Stimulated activated CD8-positive, alpha-beta memory T cell treated with anti-CD3 and anti-CD28 coated beads, Interleukin-7, amount 100 ng/mL, for 1 hour (primary cell): ENCODE data around the gene NIPA2.
"Not testable (repeated sequence)": the region's sequence is repeated elsewhere in the genome, so short reads cannot be mapped to it uniquely, and the experiment has no call there.

ENCODE experiments used
- DNase-seq, 2 donors: peaks; one replicate each; pipeline ENCODE4 v3.0.0-alpha.2; 2020; ENCODE audit warnings: low read depth in 2 of 2

NIPA2 gene

DNA sequence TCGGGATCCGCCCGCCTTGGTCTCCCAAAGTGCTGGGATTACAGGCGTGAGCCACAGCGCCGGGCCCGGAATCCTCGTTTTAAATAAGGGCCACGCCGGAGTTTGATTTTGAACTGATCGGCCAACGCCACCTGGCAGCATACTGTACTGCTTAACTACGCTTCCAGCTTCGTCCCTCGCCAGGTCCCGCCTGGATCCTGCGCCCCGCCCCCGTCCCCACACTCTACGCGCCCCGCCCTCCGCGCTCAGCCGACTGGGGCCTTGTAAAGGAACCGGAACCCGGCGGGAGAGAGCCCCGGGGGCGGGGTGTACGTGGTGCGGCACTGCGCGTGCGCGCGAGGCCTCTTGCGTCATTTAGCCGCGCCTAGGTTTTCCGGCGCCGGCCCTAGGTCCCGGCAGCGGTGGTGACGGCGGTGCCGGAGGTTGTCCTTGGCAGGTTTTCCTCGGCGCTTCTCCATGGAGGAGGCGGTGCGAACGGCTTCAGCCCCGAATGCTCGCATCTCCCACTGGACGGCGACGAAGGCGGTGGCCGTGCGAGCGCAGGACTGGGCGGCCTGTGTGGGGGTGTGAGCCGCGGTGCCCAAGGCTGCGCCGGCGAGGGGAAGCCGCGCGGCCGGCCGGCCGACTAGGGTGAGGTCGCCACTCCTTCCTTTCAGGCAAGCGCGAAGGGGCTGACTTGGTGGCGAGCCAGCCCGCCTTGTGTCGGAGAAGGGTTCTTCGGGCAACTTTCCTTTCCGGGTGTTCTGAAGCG is at the start of gene NIPA2:
Gene NIPA2 (plus strand): TSS at position 375 of the 751 bp plus-strand sequence. CDS start 13,066 bp downstream, outside the sequence.
- DNase-seq = peak; percentile 98 to 99

DNA sequence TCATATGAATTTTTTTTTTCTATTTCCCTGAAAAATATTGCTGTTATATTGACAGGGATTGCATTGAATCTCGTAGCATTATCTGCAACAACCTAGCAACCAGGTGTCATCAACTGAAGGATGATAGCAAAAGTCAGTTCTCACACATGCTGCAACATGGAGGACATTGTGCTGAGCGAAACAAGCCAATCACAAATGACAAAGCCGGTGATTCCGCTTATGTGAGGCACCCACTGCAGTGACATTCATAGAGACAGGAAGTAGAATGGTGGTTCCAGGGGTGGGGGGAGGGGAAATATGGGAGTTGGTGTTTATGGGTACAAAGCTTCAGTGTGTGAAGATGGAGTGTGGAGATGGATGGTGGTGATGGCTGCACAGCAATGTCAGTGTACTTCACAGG is 44.4 kb upstream of the NIPA2 start:
- DNase-seq = no peak

DNA sequence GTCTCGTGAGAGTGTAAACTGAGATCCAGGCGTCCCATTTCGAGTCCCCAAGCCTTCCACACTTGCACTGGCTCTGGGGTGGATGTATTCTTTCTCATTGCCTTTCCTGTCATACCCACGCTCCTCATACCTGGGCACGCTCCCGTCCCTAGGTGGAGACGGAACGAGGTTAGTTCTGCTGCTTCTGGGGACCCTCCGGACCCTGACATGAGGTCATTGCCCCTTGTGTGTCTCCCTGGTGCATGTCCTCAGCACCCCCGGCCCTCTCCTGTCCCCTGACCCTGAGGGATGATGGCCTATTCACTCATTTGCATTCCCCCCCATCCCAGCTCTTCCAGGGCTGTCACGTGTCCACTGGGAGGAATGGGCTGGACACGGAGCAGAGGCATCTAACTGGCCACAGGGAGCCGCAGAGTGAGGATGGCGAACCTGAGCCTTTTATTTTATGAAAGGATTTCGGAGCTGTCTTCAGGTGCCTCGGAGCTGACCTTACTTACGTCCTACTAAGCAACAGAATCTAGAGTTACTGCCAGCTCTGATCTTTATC is 43.8 kb upstream of the NIPA2 start:
- DNase-seq = no peak

DNA sequence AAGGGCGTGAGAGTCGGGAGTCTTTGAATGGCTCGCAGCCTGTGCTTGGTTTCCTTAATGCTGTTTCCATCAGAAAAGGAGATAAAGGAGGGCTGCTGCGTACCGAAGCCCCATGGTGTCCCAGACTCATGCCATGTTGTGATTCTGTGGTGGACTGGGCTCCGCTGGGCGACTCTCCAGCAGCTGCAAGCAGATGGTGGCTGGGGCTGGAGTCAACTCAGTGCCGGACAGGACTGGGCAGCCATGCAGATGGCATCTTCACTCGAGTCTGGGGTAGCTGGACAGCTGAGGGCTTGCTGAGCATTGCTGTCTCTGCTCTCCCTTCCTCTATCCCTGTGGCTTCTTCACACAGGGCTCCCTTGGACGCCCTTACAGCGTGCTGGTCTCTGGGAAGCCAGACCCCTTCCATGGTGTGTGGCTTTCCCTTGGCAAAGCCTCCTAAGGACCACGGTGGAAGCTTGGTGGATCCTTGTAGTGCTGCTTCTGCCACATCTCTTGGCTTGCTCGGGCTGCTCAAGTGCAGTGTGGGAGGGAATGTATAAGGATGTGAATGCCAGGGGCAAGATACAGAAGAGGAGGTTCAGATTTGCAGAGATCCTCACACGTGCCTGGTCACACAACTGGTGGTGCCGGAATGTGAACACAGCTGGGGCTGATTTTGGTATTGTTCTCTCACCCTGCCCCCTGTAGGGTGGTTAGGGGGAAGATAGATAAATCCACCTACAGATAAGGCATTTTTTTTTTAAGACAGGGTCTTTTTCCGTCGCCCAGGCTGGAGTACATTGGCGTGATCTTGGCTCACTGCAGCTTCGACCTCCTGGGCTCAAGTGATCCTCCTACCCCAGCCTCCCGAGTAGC is 43.0 kb upstream of the NIPA2 start:
- DNase-seq = no peak

DNA sequence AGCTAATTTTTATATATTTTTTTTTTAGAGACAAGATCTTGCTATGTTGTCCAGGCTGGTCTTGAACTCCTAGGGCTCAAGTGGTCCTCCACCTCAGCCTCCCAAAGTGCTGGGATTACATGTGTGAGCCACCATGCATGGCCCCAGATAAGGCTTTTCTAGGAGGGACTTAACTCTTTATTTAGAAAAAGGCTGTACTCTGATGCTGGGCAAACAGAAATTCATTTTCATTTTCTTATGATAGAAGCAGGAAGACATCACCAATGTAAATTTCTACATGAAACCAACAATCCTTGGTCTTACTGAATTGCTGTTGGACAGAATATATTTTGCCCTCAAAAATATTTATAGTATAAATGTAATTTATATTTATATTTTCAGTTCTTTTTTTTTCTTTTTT is 42.4 kb upstream of the NIPA2 start:
- no peak for DNase-seq

DNA sequence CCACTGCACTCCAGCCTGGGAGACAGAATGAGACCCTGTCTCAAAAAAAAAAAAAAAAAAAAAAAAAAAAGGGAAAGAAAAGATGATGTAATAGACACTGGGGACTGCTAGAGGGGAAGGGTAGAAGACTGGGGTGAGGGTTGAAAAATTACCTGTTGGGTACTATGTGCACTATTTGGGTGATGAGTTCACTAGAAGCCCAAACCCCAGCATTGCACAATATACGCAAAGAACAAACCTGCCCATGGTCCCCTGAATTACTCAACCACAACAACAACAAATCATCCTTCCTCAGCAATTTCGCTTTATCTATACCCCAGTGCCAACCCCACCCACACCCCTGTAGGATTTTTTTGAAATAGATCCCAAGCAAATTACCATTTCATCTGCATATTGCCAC is 38.6 kb upstream of the NIPA2 start:
- DNase-seq = no peak

DNA sequence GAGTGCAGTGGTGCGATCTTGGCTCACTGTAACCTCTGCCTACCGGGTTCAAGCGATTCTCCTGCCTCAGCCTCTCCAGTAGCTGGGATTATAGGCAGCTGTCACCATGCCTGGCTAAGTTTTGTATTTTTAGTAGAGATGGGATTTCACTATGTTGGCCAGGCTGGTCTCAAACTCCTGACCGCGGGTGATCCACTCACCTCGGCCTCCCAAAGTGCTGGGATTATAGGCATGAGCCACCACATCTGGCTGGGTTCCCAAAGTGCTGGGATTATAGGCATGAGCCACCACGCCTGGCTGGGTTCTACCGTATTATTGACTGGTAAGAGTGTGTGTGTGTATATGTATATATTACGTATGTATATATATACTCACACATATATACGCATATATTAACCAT is 35.5 kb upstream of the NIPA2 start:
- not testable (repeated sequence) for DNase-seq

DNA sequence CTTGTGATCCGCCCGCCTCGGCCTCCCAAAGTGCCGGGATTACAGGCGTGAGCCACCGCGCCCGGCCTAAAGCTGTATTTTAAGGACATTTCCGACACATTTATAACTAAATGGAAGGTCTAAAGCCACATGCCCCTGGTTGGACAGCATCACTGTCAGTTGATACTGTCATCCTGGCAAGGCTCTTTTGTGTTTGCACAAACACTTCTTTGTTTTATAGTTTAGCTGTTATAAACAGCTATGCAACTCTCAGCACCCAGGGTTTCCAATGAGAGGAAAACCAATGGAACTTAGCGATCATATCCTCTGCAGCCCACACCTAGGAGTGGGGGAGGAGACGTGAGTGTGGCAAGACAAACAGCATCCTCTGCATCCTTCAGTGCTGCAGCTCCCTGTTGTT is 32.3 kb upstream of the NIPA2 start:
- no peak for DNase-seq

DNA sequence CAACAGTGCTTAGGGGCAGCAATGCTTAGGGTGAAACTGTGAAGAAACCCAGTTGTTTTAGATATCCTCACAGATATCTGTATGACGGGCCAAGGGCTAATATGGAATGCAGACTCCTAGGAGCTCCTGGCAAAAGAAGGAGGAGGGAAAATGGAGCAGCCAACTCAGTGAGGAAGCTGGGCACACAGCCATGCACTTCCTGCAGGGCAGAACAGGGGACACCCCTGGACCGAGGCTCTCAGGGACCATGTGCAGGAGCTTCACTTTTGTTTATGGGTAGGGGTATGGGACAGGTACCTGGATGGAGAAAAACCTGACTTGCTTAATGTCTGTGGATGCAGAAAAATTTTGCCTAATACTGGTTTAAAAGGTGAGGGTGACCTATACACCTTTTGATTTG is 31.8 kb upstream of the NIPA2 start:
- DNase-seq = no peak

DNA sequence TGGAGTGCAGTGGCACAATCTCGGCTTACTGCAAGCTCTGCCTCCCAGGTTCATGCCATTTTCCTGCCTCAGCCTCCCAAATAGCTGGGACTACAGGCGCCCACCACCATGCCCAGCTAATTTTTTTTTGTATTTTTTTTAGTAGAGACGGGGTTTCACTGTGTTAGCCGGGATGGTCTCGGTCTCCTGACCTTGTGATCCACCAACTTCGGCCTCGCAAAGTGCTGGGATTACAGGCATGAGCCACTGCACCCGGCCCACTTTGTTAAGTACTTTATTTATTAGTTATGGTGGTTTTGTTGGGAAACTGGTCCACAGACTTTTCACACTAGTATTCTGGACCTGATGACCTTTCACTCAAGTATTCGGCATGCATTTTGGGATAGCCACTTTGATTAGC is 30.6 kb upstream of the NIPA2 start:
- not testable (repeated sequence) for DNase-seq

DNA sequence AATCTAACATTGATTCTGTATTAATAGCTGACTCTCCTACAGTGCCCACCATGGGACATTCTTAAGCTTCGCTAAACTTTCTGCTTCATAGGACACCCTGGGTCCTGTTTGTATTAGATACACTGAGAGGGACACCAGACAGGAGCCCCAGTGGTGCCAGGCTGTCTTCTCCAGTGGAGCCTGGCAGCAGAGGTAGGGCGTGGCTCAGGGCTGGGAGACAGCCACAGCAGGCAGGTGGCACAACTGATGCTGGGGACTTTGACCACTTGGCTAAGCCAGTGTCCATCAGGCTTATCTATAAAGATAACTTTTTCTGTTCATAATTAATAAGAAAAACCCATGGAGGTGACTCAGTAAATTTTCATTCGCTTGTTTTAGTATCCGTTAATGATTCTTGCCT is 30.2 kb upstream of the NIPA2 start:
- DNase-seq = no peak

DNA sequence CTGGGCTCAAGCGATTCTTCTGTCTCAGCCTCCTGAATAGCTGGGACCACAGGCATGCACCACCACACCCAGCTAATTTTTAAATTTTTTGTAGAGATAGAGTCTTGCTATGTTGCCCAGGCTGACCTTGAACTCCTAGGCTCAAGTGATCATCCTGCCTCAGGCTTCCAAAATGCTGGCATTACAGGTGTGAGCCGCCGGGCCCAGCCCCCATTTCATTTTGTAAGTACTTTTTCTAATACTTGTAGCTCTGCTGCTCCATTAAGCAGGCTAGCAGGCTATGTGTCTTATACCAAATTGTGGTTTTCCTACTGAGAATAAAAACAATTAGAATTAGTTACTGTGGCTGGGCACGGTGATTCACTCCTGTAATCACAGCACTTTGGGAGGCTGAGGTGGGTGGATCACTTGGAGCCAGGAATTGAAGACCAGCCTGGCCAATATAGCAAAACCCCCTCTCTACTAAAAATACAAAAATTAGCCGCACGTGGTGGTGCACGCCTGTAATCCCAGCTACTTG is 29.6 kb upstream of the NIPA2 start:
- no peak for DNase-seq

DNA sequence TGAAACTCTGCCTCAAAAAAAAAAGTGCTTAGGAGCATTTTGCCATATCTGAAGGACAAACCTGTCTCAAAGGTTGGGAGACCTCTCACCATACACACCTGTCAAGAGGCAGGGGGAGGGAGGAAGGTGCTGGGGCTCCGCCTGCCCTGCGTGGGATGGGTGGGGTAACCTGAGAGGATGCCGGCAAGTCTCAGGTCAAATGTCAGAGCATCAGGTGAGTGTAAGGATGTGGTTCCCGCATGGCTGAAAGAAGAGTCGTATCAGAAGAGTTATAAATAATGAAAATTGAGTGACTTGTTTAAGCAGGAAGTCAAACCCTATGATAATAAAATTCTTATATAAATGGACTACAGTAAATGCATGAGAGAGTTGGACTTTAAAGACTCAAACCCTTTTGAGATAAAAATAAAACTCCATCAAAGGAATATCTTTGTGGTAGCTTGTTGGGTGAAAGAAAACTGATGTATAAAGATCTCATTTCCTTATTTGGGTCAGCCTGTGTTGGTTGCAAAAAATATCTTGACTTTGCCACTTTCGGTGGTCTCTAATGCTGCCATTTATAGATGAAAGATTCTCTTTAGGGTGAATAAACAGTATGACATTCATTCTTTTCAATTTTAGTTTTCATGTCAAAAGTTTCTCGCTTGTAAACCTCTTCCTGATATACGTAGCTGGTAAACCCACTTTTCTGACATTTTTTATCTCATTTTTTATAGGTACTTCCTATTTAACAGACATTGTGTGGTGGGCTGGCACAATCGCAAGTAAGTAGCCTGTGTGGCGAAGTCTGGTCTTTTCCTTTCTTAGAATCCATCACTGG is 28.2 kb upstream of the NIPA2 start:
- no peak for DNase-seq

DNA sequence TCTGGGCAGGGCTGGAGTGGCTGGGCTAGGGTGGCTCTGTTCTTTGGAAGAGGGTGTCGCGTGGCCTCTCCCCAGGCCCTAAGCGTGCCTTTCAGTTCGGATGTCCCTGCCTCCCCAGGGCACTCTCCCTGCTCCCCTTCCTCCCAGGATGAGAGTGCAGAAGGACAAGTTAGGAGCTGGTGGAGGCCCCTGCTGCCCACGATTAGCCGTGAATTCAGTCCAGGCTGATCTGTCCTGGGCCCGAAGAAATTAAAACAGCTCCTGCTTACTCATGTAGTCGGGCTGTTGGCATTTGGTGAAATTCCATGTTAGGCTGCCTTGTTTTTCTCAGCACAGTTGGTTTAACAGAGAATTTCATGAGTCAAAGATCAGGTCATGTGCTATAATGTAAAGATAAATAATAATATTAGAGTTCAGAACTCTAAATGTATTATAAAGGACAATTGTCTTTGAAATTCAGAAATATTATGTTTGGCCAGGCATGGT is 27.6 kb upstream of the NIPA2 start:
- DNase-seq = no peak

DNA sequence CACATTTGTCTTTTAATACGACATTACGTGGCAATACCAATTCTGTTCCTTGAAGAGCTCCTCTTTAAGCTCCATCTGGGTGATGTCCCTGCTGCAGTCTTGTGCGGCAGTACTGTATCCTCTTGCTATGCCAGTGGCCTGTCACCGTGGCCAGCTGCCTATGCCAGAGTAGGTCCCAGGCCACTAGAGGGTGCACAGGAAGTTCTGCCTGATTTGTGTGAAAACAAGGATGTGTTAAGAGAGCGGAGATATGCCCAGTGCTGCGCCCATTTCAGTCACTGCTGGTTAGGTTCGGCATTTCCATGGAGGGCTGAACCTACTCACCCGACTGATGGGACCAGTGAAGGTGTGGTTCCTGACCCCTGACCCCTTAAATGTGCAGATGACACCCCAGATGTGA is 26.8 kb upstream of the NIPA2 start:
- no peak for DNase-seq

DNA sequence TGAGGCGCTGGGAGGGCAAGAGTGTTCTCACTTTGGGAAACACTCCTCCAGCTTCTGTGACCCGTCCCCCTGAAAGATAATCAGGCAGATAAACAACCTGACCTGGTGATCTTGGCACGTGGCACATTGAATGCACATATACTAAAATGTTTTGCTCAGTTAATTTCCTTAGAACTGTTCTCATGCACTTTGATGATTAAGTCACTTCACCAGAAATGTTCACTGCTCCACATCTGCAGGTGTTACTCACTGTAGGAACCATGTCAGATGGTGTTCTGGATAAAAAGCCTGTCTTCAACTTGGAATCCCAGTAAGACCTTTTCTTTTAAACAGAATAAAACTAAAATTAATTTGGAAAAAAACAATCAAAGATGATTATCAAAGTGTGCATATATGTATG is 24.6 kb upstream of the NIPA2 start:
- no peak for DNase-seq

DNA sequence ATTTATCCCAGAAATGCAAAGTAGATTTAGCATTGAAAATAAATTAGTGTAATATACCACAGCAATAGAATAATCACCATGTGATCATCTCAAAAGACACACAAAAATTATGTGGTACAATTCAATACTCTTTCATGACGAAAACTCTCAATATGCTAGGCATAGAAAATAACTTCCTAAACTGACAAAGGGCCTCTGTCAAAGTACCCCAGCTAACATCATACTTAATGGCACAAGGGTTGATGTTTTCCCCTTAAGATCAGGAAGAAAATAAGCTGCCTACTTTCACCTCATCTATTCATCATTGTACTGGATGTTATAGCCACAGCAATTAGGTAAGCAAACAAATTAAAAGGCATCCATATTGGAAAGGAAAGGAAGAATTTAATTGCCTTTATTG is 22.7 kb upstream of the NIPA2 start:
- no peak for DNase-seq

DNA sequence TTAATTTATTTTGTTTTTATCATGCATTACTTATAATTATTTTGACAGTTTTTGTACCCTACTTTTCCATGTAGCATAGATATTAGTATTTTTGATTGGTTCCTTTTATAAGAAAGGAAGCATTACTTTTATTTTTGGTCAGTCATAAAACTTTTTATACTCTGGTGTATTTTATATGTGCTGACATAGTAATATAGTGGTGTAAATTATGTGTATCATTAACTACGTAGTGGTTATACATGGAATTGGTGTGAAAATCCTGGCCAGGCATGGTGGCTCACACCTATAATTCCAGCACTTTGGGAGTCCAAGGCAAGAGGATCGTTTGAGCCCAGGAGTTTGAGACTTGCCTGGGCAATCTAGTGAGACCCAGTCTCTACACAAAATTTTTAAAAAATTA is 18.8 kb upstream of the NIPA2 start:
- no peak for DNase-seq

DNA sequence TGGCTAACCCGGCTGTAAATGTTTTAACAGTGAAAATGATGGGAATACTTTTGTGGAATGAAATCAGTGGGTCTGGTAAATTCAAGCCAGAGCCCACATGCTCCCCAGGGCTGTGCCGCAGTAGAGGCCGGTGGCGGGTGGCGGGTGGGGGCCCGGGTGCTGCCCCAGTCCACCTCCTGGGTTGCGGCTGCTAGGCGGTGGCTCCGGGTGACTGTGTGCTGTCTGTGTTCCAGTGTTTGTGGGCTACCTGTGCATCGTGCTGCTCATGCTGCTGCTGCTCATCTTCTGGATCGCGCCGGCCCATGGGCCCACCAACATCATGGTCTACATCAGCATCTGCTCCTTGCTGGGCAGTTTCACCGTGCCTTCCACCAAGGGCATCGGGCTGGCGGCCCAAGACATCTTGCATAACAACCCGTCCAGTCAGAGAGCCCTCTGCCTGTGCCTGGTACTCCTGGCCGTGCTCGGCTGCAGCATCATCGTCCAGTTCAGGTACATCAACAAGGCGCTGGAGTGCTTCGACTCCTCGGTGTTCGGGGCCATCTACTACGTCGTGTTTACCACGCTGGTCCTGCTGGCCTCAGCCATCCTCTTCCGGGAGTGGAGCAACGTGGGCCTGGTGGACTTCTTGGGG is 14.9 kb upstream of the NIPA2 start:
- DNase-seq = no peak

DNA sequence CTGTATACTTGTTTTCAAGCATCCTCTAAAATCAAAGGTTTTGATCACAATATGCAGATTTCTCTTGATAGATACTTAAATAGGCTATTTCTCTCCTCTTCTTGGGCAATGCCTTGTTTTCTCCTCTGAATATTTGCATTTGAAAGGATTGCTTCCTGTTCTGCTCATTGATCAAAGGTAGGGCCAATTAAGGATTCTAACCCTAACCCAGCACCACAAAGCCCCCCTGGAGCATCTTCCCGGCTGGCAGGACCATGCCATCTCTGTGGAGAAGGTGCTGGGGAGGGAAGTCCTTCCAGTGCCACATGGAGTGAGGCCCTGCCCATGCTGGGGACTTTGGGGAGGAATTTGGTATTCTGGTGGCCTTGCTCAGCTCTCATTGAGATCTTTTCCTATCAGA is 11.3 kb upstream of the NIPA2 start:
- DNase-seq = no peak

DNA sequence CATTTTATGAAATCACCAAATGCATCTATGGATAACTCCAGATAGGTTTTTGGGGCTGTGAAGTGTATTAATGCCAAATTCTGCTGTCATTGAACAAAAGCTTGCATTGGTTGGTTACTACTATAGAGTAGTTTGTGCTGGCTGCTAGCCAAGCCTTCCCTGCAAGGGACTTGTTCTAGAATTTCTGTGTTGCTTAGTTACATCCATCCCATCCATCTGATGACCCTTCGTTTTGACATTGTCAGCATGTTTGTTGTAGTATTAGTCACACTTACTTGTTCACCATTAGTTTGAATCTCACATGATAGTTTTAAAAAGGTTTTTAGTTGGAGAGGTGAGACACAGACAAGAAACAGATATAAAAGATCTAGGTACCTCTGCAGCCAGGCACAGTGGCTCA is 7.0 kb upstream of the NIPA2 start:
- DNase-seq = no peak
